IMR-90 (cell line): ENCODE measurements around the gene GLIS1. TPM values are rescaled to one million over a fixed set of nuclear protein-coding genes. Genes with fewer than 3 reads are reported as not detected.

Experiments used
- ATAC-seq: fragments of 200-7000 bp; cut with Tn5 transposase; 2 replicates; pipeline ENCODE4 v1.9.1; 2020; ENCODE audit warnings: low read depth, mild to moderate bottlenecking, moderate library complexity
- BruUV-seq: library from RNA; stranded (reverse); fragments of 400-500 nt; replicated peaks from 2 replicates; lab custom pipeline; 2021; lab: Mats Ljungman, UMichigan
- CTCF ChIA-PET: fragments of 300-600 bp; formaldehyde crosslinking; extraction: SDS; loops from one replicate; lab custom pipeline; 2021; ENCODE audit warnings: antibody characterized with exemption; lab: Yijun Ruan, JAX
- POLR2A ChIA-PET: fragments of 300-600 bp; sonication (Branson Sonifier 250); formaldehyde crosslinking; loops from one replicate; lab custom pipeline; 2022; ENCODE audit warnings: antibody characterized with exemption; ENCODE audit not compliant: unreplicated experiment; lab: Charles Lee
- DNase-seq: peaks from one replicate; pipeline ENCODE4 v3.0.0; 2013
- H2AFZ ChIP-seq: replicated peaks from 2 replicates; pipeline ENCODE3; 2013; ENCODE audit warnings: low read length, mild to moderate bottlenecking; ENCODE audit not compliant: poor library complexity
- H2AK5ac ChIP-seq: 2 replicates; pipeline ENCODE4 v1.6.1; 2013; ENCODE audit warnings: low read depth, low read length, inconsistent platforms
- H2AK9ac ChIP-seq: replicated peaks from 2 replicates; pipeline ENCODE3; 2013; ENCODE audit warnings: mild to moderate bottlenecking, low read depth, low read length, moderate library complexity; ENCODE audit not compliant: poor library complexity
- H2BK120ac ChIP-seq: 2 replicates; pipeline ENCODE4 v1.6.1; 2013; ENCODE audit warnings: low read depth, low read length, inconsistent platforms
- H2BK15ac ChIP-seq: 3 replicates; pipeline ENCODE4 v1.6.1; 2013; ENCODE audit warnings: low read depth, low read length, inconsistent platforms
- H2BK20ac ChIP-seq: 2 replicates; pipeline ENCODE4 v1.6.1; 2013; ENCODE audit warnings: low read depth, mild to moderate bottlenecking, inconsistent platforms, low read length, moderate library complexity
- H2BK5ac ChIP-seq: 2 replicates; pipeline ENCODE4 v1.6.1; 2013; ENCODE audit warnings: mild to moderate bottlenecking, low read depth, low read length, inconsistent platforms; ENCODE audit not compliant: poor library complexity, severe bottlenecking
- H3K14ac ChIP-seq: replicated peaks from 2 replicates; pipeline ENCODE4 v1.6.1; 2013; ENCODE audit warnings: low read depth, low read length, inconsistent platforms
- H3K18ac ChIP-seq: 2 replicates; pipeline ENCODE4 v1.6.1; 2013; ENCODE audit warnings: low read depth, low read length, control low read depth
- H3K23ac ChIP-seq: 2 replicates; pipeline ENCODE4 v1.6.1; 2013; ENCODE audit warnings: low read depth, low read length, inconsistent platforms
- H3K27ac ChIP-seq: 2 replicates; pipeline ENCODE4 v1.5.1; 2013; ENCODE audit warnings: mild to moderate bottlenecking, control low read depth, low read length; ENCODE audit not compliant: insufficient read depth
- H3K27me3 ChIP-seq: 2 replicates; pipeline ENCODE4 v1.6.1; 2013; ENCODE audit warnings: low read length; ENCODE audit not compliant: control insufficient read depth, insufficient read depth
- H3K36me3 ChIP-seq: 2 replicates; pipeline ENCODE4 v1.6.1; 2013; ENCODE audit warnings: low read length, mixed read lengths; ENCODE audit not compliant: control insufficient read depth, insufficient read depth
- H3K4ac ChIP-seq: 2 replicates; pipeline ENCODE4 v1.6.1; 2013; ENCODE audit warnings: low read depth, low read length, inconsistent platforms
- H3K4me1 ChIP-seq: 2 replicates; pipeline ENCODE4 v1.6.1; 2013; ENCODE audit warnings: low read length, mixed read lengths; ENCODE audit not compliant: control insufficient read depth, insufficient read depth
- H3K4me2 ChIP-seq: 2 replicates; pipeline ENCODE4 v1.6.1; 2013; ENCODE audit warnings: low read depth, mild to moderate bottlenecking, control low read depth, low read length, moderate library complexity
- H3K4me3 ChIP-seq: 2 replicates; pipeline ENCODE4 v1.5.1; 2013; ENCODE audit warnings: low read depth, mild to moderate bottlenecking, control low read depth, low read length, moderate library complexity; ENCODE audit not compliant: insufficient read depth
- H3K56ac ChIP-seq: 2 replicates; pipeline ENCODE4 v1.6.1; 2013; ENCODE audit warnings: low read length, inconsistent platforms; ENCODE audit not compliant: insufficient read depth; ENCODE audit errors: extremely low read depth
- H3K79me1 ChIP-seq, 2 experiments: 2 replicates each; pipeline ENCODE4 v1.6.1; 2013; ENCODE audit warnings: low read length in 2 of 2, inconsistent platforms in 1 of 2, low read depth in 1 of 2
- H3K9ac ChIP-seq: 2 replicates; pipeline ENCODE4 v1.6.1; 2013; ENCODE audit warnings: low read depth, low read length, control low read depth
- H3K9me1 ChIP-seq: 2 replicates; pipeline ENCODE4 v1.6.1; 2013; ENCODE audit warnings: low read length, inconsistent platforms; ENCODE audit not compliant: insufficient read depth
- H3K9me3 ChIP-seq: 2 replicates; pipeline ENCODE4 v1.6.1; 2013; ENCODE audit warnings: low read length; ENCODE audit not compliant: control insufficient read depth, insufficient read depth
- H4K20me1 ChIP-seq: 2 replicates; pipeline ENCODE4 v1.6.1; 2013; ENCODE audit warnings: low read length, inconsistent platforms; ENCODE audit not compliant: insufficient read depth
- H4K5ac ChIP-seq: 2 replicates; pipeline ENCODE4 v1.6.1; 2013; ENCODE audit warnings: mild to moderate bottlenecking, low read depth, low read length, control low read depth
- H4K8ac ChIP-seq, 2 experiments: 2 replicates each; pipeline ENCODE4 v1.6.1; 2013; ENCODE audit warnings: low read depth in 2 of 2, low read length in 2 of 2, control low read depth in 1 of 2, inconsistent platforms in 1 of 2
- H4K91ac ChIP-seq: 2 replicates; pipeline ENCODE4 v1.6.1; 2013; ENCODE audit warnings: low read depth, low read length, inconsistent platforms; ENCODE audit not compliant: insufficient read depth
- BHLHE40 ChIP-seq: fragments of 150-350 bp; IDR thresholded peaks from 2 replicates; pipeline ENCODE4 v1.6.1; 2016; ENCODE audit warnings: mild to moderate bottlenecking, low read depth, low read length
- FOS ChIP-seq: fragments of 150-350 bp; IDR thresholded peaks from 2 replicates; pipeline ENCODE4 v1.6.1; 2016; ENCODE audit warnings: low read depth, low read length
- RAD21 ChIP-seq: IDR thresholded peaks from 2 replicates; pipeline ENCODE4 v1.6.1; 2012; ENCODE audit warnings: low read length, improper control_type of control experiment
- WGBS, 2 experiments: methylation state at CpG; one replicate each; pipeline versions ENCODE4 v1.1.5 to v1.1.7; 2013; ENCODE audit warnings: missing lambda C conversion rate in 2 of 2; ENCODE audit not compliant: insufficient read length in 1 of 2; ENCODE audit errors: extremely low coverage in 2 of 2; 5-methylcytosine and 5-hydroxymethylcytosine counted together
- dilution Hi-C: fragments of 300-500 bp; cut with HindIII; formaldehyde crosslinking; loops from one replicate; pipeline ENCODE4 v1.14.3; 2018; ENCODE audit warnings: low sequenced_read_pairs; ENCODE audit not compliant: unreplicated experiment
- in situ Hi-C: fragments of 300-500 bp; cut with MboI; formaldehyde crosslinking; loops from 3 replicates; pipeline ENCODE4 v1.14.3; 2019; ENCODE audit warnings: low sequenced_read_pairs, inconsistent platforms, mixed read lengths
- intact Hi-C: fragments of 100-400 bp; cut with micrococcal nuclease; formaldehyde crosslinking; loops from 2 replicates; pipeline ENCODE4 v1.10.0; 2022
- polyA plus RNA-seq, 3 experiments: library from polyadenylated mRNA; depleted of rRNA; stranded (reverse); fragments of >200 nt; gene quantifications; 2 replicates each; pipeline ENCODE4 v1.2.3, GENCODE V29; 2012; ENCODE audit warnings: low replicate concordance in 1 of 3
- total RNA-seq: library from RNA; depleted of rRNA; stranded (reverse); fragments of >200 nt; gene quantifications from 2 replicates; pipeline ENCODE4 v1.2.3, GENCODE V29; 2012
- TF ChIP-seq, protein P1 (sequence below): fragments of 150-350 bp; IDR thresholded peaks from 2 replicates; pipeline ENCODE4 v1.6.1; 2017; ENCODE audit warnings: mild to moderate bottlenecking, antibody characterized with exemption, low read length, low read depth

Gene GLIS1
- total and polyA plus RNA-seq, 2 of the 4 experiments (the other 2 are of a cell fraction), result 0.18 to 2.3 TPM

DNA sequence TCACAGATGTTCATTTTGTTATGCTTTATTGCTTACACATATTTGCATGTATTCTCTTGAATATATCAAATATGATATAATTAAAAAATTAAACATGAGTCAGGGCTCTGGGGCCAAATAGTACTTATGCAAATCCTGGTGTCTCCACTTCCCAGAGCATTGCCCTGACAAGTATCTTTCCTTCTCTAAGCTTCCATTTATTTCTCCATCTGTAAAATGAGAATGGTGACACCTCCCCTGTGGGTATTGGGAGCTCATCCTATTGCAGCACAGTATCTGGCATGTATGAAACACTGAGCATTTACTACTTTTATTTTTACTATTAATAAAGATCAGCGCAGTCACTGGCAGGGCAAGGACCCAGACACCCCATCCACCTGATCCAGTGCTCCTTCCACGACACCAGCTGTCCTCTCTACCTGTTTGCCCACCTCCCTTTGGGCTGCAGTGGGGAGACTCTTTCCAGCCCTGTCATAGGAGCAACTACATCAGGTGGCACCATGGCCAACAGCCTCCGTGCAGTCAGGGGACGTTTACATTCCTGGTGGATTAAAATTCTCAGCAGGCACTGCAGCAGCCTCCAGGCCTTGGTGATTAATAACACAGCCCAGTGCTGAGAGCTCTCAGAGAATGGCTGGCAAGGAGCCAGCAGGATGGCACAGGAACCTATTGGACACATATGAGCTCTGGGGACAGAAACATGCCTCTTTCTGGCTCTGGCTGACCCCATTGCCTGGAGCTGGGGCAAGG lies 166.7 kb downstream of the GLIS1 start:
- WGBS, 2 experiments, result 50% methylated on average over 4 of the region's 4 CpGs; no CpG with 5 or more reads in 1 of the 2 experiments
- H3K9me1 ChIP-seq, result peaks cover 15% of the 10 kb centered on the region
- in situ Hi-C loops (no loop called here), dilution Hi-C loops (no loop called here), intact Hi-C loops (no loop called here)
- TF ChIP-seq BHLHE40, result 0 out of 2 replicates have a peak, but pooled peaks have one; percentile 36
- TF ChIP-seq RAD21, result no peak
- TF ChIP-seq, protein P1, sequence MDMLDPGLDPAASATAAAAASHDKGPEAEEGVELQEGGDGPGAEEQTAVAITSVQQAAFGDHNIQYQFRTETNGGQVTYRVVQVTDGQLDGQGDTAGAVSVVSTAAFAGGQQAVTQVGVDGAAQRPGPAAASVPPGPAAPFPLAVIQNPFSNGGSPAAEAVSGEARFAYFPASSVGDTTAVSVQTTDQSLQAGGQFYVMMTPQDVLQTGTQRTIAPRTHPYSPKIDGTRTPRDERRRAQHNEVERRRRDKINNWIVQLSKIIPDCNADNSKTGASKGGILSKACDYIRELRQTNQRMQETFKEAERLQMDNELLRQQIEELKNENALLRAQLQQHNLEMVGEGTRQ, result peak; percentile 88
- no peak for TF ChIP-seq FOS
- no peak overlapping the region for H3K27ac ChIP-seq
- H3K4ac ChIP-seq, result peak overlapping the region; percentile 1; the same call in 1 of the 2 replicates
- no peak overlapping the region for H2AK5ac ChIP-seq
- no peaks in the 10 kb centered on the region for H3K79me1 ChIP-seq
- H3K23ac ChIP-seq, result no peak overlapping the region
- ATAC-seq (peak; percentile 95), DNase-seq (peak; percentile 73)
- no peak overlapping the region for H4K5ac ChIP-seq
- peak overlapping the region; percentile 67 for H2AFZ ChIP-seq
- H3K14ac ChIP-seq, result no peak overlapping the region
- H2BK120ac ChIP-seq, result peak overlapping the region; percentile 37; the same call in 1 of the 2 replicates
- H2AK9ac ChIP-seq, result peak overlapping the region; percentile 16
- peak overlapping the region; percentile 13 for H4K91ac ChIP-seq
- POLR2A ChIA-PET, result no interaction called here
- peak overlapping the region; percentile 61 for H2BK20ac ChIP-seq
- H2BK5ac ChIP-seq, result no peak overlapping the region
- no peak overlapping the region for H3K4me3 ChIP-seq
- peaks cover 4% of the 10 kb centered on the region; the same call in 1 of the 2 replicates for H4K20me1 ChIP-seq
- H2BK15ac ChIP-seq, result no peak overlapping the region
- no peak overlapping the region for H3K9ac ChIP-seq
- peaks cover 12% of the 10 kb centered on the region for H3K4me1 ChIP-seq
- H3K4me2 ChIP-seq, result no peak overlapping the region; the same call in 1 of the 2 replicates
- H3K18ac ChIP-seq, result no peak overlapping the region
- H3K36me3 ChIP-seq, result no peaks in the 10 kb centered on the region; the same call in 1 of the 2 replicates
- H4K8ac ChIP-seq, result peak overlapping the region in 1 of 2 experiments; percentile 11; a peak in 1 of 4 replicates
- no TSS peak for BruUV-seq
- CTCF ChIA-PET, result interaction anchor here (0.6 to 1.3 kb wide), 7 partner anchors 9 to 1245 kb away, joined by 3 to 4 read pairs (median 3); no protein-coding TSS in a partner anchor
- no peaks in the 10 kb centered on the region for H3K27me3 ChIP-seq
- no peak overlapping the region for H3K56ac ChIP-seq
- peaks cover 3% of the 10 kb centered on the region; the same call in 1 of the 2 replicates for H3K9me3 ChIP-seq
